Kidney capillary endothelial cell (primary cell): Measurements from ENCODE around the gene F13A1.

Experiments
- DNase-seq: peaks from one replicate; pipeline ENCODE4 v3.0.0-alpha.2; 2018; ENCODE audit warnings: low spot score

Gene F13A1

DNA sequence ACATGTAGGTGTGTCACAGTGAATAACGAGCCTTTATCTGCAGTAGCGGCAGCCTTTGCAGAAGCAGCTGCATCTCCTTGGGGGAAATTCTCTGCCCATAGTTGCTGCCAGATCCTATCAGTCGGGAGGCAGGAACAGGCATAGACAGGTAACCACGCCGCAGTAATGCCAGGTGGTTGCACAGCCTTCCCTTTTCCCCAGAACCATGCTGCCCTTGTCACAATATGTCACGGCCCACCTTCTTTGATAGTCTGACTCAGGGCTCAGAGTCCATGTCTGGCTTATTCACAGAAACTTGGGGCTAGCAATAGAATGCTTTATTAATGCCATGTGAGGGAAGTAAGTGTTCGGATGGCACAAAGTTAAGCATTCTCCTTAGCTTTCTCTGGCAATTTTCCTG, 76.6 kb downstream of the F13A1 start:
- no peak for DNase-seq

DNA sequence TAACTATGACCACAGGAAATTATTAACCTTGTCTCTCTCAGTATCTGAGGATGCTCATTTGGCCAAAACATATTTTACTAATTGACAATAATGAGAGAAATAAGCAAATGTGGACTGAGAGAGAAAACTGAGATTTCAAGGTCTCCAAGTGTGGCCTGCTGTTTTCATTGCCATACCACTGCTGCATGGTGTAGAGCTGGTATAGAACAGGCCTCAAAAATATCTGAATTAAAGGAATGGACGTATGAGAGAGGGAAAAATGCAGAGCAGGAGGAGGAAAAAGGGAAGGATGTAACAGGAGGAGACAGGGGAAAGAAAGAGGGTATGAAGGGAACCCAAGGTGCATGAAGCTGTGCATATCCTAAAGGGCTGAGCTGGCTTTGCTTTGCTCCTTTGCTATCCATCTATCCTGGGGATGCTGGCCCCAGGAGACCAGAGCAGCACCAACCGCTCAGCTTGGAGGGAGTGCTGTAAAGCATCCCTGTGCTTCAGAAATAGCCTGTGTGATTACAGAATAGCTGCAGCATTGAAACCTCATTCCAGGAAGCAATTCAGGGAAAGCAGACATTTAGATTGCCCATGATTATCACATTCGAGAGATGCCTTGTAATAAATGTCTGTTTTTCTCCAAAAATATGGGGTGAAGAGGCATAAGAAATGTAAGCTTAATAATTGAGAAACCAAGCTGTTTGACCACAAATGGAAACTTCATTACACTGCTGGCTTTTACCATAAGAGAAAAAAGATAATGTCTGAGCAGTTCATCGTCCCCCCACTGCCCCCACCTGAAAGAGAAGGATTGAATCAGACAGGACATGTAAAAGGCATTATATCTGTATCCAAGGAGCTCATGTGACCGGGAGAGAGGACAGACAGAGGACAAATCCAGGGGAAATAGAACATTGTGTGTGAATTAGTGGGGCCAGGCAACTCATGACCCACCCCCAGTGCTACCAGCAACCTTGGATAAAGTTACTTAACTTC, 80.6 kb downstream of the F13A1 start:
- DNase-seq = no peak

- DNase-seq = no peak
These were observed 83.6 kb downstream of the F13A1 start for GRCh38 chr6:6236730-6237469.

- DNase-seq = no peak
These were observed 84.7 kb downstream of the F13A1 start for GRCh38 chr6:6235786-6236185.

DNA sequence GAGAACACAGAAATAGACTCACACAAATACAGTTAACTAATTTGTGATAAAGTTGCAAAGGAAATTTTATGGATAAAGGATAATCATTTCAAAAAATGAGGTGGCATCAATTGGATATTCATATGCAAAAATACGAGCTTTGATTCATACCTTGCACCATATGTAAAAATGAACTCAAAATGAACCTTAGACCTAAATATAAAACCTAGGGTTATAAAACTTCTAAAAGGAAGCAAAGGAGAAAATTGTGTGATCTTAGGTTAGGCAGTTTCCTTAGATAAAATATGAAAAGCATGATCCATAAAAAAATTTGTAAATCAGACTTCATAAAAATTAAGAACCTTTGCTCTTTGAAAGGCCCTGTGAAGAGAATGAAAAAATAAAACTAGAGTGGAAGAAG, 85.5 kb downstream of the F13A1 start:
- DNase-seq = no peak

DNA sequence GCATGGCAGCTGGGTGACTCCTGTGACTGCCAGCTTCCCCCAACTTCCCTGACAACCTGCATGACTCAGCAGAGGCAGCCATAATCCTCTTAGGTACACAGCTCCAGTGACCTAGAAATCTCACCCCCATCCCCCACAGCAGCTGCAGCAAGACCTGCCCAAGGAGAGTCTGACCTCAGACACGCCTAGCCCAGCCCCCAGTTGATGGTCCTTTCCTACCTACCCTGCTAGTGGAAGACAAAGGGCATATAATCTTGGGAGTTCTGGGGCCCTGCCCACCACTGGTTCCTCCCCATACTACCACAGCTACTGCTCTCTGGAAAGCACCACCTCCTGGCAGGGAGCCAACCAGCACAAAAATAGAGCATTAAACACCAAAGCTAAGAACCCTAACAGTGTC, 90.2 kb downstream of the F13A1 start:
- DNase-seq = no peak

GRCh38 chr6:6227896-6228295, 92.6 kb downstream of the F13A1 start:
- no peak for DNase-seq

GRCh38 chr6:6225885-6226529, 94.5 kb downstream of the F13A1 start:
- no peak for DNase-seq

GRCh38 chr6:6224933-6225486, 95.5 kb downstream of the F13A1 start:
- no peak for DNase-seq

DNA sequence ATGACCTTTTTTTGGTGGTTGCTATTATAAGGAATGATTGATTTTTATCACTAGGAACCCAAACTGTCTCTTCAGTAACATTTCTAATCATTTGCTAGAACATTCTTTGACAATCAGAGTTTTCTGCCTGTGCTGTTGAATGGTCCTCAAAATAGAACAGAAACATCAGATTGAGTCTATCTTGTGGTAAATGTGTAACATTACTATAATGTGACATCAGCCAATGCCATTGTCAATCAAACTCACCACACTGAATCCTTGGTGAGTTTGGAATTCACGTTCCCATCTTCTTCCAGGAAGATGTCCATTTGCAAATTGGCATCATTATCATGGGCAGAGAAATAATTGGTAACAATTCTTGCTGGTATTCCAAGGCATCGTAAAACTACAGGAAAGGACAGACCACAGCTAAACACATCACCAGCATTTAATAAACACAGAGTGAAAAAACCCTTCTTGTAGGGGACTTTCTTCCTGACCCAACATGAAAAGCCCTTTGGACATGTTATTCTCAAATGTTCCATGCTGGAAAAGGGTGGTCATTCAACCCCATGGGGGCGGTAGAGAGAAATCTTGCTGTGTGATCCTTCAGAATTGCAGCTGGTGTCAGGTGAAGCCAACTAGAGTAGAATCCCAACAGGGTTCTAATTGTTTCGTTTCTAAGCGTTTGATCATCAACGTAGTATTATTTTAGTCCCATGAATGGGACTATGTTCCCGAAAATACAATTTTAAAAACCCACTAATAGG, 98.5 kb downstream of the F13A1 start:
- peak; percentile 11 for DNase-seq

- DNase-seq = no peak
These were observed 99.7 kb downstream of the F13A1 start for GRCh38 chr6:6220718-6221117.

DNA sequence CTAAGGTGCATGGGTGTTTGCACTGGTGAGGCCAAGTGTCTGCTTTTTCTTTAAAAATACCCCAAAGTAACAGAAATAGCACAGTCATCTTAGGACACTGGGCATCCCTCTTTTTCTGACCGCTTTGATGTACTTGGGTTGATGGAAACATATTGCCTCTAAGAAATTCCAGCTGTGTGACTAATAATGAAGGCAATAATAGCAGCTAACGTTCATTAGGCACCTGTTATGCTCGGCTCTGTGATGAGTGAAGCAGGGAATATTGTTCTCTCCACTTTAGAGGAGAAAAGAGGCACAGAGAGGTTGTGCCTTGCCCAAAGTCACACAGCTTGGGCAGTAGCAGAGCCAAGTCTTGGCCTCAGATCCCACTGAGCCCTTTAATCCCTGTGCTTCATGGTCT, 100.7 kb downstream of the F13A1 start:
- DNase-seq = no peak

DNA sequence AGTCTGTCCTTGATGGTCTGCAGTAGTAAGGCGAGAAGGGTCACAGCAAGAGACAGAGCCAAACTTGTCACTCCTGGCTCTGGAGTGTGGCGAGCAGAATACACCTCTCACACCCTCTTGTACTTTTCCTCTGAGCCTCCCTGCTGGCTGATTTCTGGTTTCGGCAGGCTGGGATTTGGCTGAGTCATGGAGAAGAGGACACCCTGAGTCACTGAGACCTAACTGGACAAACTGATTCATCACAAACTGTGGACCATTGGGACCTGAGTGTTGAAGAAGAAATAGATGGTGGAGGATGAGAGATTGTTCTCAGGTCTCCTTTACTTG, 101.7 kb downstream of the F13A1 start:
- DNase-seq = no peak

- no peak for DNase-seq
These were observed 102.4 kb downstream of the F13A1 start for GRCh38 chr6:6217855-6218758.

- no peak for DNase-seq
These were observed 109.5 kb downstream of the F13A1 start for GRCh38 chr6:6210994-6211393.

DNA sequence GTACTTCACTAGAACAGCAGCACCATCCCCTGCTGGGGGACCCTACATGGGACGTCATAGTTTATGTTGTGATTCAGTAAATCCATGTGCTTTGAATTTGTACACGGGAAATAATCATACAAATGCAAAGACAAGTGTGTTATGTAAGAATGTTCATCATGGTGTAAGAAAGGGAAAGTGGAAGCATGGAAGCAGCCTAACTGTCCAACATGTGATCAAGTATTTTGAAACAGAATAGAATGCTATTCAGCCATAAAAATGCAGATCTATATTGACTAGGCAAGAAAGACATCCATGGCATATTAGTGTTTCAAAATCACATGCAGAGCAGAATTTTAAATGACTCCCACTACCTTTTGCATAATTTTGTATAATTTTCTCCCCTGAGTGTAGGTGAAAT, 117.6 kb downstream of the F13A1 start:
- no peak for DNase-seq

- DNase-seq = no peak
These were observed 119.3 kb downstream of the F13A1 start for GRCh38 chr6:6201200-6201599.

DNA sequence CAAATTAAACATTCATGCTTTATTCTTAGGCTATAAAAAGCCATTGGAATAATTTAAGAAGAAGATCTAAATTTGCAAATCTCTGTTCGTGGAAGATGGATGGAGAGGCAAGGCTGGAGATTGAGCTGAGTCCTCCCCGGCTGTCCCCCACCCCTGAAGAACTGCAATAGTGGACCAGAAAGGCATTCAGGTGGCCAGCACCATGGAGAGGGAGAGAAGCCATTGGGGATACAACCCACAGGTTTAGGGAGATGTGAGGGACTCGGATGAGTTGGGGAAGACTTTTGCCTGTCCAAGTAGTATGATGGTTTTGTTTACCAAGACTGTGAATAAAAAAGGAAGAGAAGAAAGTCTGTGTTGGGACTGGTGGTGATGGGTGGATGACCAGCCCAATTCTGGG, 120.8 kb downstream of the F13A1 start:
- no peak for DNase-seq

DNA sequence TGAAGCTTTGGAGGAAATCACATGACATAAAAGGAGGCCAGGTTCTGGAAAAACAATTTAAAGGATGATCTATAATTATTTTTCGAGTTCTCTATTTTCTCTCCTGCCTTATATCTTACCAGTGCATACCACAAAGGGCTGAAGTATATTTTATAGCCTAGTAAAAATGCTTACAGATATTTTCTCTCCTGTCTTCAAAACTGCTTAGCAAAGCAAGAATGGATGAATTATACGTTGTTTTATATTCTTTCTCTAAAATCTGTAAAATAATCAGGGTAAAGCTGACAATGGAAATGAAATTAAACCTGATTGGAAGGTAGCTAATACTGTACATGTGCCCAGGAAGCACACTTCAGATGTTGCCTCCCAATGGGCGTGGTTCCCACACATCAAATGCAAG, 123.7 kb downstream of the F13A1 start:
- no peak for DNase-seq

- DNase-seq = no peak
These were observed 125.4 kb downstream of the F13A1 start for GRCh38 chr6:6195080-6195479.

DNA sequence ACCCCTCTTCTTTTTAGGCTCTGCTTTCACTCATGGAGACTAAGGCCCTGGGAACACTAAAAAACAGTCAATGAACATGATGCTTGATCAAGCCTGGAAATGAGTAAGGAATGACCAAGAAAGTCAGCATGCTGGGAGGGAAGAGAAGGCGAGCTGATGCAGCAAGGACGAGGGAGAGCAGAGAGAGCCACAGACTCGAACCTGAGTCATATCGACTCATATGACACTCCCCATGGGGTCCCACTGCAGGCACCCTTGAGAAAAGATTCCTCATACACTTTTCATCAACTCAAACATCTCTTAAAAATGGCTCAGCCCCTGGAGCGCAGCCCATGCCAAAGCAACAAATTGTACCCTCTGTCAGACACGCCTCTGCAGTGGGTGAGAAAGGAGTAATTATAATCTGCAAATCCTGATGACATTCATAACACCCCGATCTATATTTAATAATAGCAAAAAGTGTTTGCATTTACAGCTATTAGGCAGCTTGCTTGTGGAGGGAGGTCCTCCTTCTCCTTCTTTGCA, 127.2 kb downstream of the F13A1 start:
- no peak for DNase-seq
